Astrocyte (in vitro differentiated cells and primary cell): ENCODE results near the gene SF1. TPM values are rescaled to one million over a fixed set of nuclear protein-coding genes. Genes with fewer than 3 reads are reported as not detected.

Experiments
- DNase-seq: peaks from one replicate; pipeline ENCODE4 v3.0.0-alpha.2; 2010; ENCODE audit warnings: low read depth
- FAIRE-seq: peaks from 2 replicates; lab custom pipeline; 2011; peaks lifted over from hg19 to GRCh38; lab: Jason Lieb, UNC
- H2AFZ ChIP-seq: 2 replicates; pipeline ENCODE4 v1.6.0; 2012; ENCODE audit warnings: low read depth, low read length, inconsistent platforms
- H3K27ac ChIP-seq: 2 replicates; pipeline ENCODE4 v1.5.1; 2011; ENCODE audit warnings: low read depth, low read length, inconsistent platforms
- H3K27me3 ChIP-seq: 2 replicates; pipeline ENCODE4 v1.6.0; 2011; ENCODE audit warnings: low read length, inconsistent platforms; ENCODE audit not compliant: insufficient read depth
- H3K36me3 ChIP-seq: 2 replicates; pipeline ENCODE4 v1.5.1; 2011; ENCODE audit warnings: low read length, inconsistent platforms; ENCODE audit not compliant: insufficient read depth
- H3K4me1 ChIP-seq: 2 replicates; pipeline ENCODE4 v1.5.1; 2011; ENCODE audit warnings: low read length, inconsistent platforms; ENCODE audit not compliant: insufficient read depth
- H3K4me2 ChIP-seq: 2 replicates; pipeline ENCODE4 v1.6.0; 2012; ENCODE audit warnings: low read length, inconsistent platforms
- H3K4me3 ChIP-seq: 2 replicates; pipeline ENCODE4 v1.5.1; 2011; ENCODE audit warnings: low read depth, mild to moderate bottlenecking, low read length, inconsistent platforms; ENCODE audit not compliant: insufficient read depth
- H3K79me2 ChIP-seq: 2 replicates; pipeline ENCODE4 v1.6.0; 2012; ENCODE audit warnings: mild to moderate bottlenecking, low read length, inconsistent platforms; ENCODE audit not compliant: insufficient read depth
- H3K9ac ChIP-seq: 2 replicates; pipeline ENCODE4 v1.6.0; 2012; ENCODE audit warnings: mild to moderate bottlenecking, low read length, inconsistent platforms
- H3K9me3 ChIP-seq: 2 replicates; pipeline ENCODE4 v1.5.1; 2012; ENCODE audit warnings: low read depth, mild to moderate bottlenecking, low read length, inconsistent platforms; ENCODE audit not compliant: insufficient read depth
- H4K20me1 ChIP-seq: 2 replicates; pipeline ENCODE4 v1.6.0; 2012; ENCODE audit warnings: low read length, inconsistent platforms; ENCODE audit not compliant: insufficient read depth
- H3K27ac Mint-ChIP-seq: one replicate; pipeline ENCODE4 v1.8.0; 2021; ENCODE audit warnings: mild to moderate bottlenecking, mixed read lengths; ENCODE audit not compliant: unreplicated experiment
- H3K27me3 Mint-ChIP-seq: one replicate; pipeline ENCODE4 v1.8.0; 2021; ENCODE audit warnings: low read depth, mixed read lengths; ENCODE audit not compliant: unreplicated experiment
- H3K36me3 Mint-ChIP-seq: one replicate; pipeline ENCODE4 v1.8.0; 2021; ENCODE audit warnings: low read depth, mixed read lengths; ENCODE audit not compliant: unreplicated experiment
- H3K4me1 Mint-ChIP-seq: one replicate; pipeline ENCODE4 v1.8.0; 2021; ENCODE audit warnings: low read depth, mixed read lengths; ENCODE audit not compliant: unreplicated experiment
- H3K4me3 Mint-ChIP-seq: one replicate; pipeline ENCODE4 v1.8.0; 2021; ENCODE audit warnings: mild to moderate bottlenecking, moderate library complexity, mixed read lengths; ENCODE audit not compliant: unreplicated experiment
- H3K9me3 Mint-ChIP-seq: one replicate; pipeline ENCODE4 v1.8.0; 2021; ENCODE audit warnings: mild to moderate bottlenecking, mixed read lengths; ENCODE audit not compliant: unreplicated experiment
- CTCF ChIP-seq: IDR thresholded peaks from 2 replicates; pipeline ENCODE4 v1.5.1; 2011; ENCODE audit warnings: low read depth, mild to moderate bottlenecking, inconsistent platforms, low read length, moderate library complexity; ENCODE audit not compliant: insufficient read depth
- EZH2 ChIP-seq: IDR thresholded peaks from 2 replicates; pipeline ENCODE4 v1.6.1; 2012; ENCODE audit warnings: mild to moderate bottlenecking, low read length, inconsistent platforms; ENCODE audit not compliant: insufficient read depth
- total RNA-seq: library from RNA; stranded (reverse); gene quantifications from 2 replicates; pipeline ENCODE4 v1.2.1, GENCODE V29; 2021

Gene SF1
- total RNA-seq, 1 donor from 2014 or later: 215 TPM

GRCh38 chr11:64753380-64754123 is 24.8 kb downstream of the SF1 start:
- H3K4me3 Mint-ChIP-seq: no peak overlapping the region
- H3K27me3 ChIP-seq: no peaks in the 10 kb centered on the region

GRCh38 chr11:64753019-64753379 is 25.3 kb downstream of the SF1 start:
- Histone ChIP-seq H3K4me1 (no peaks in the 10 kb centered on the region), H3K9ac (no peak overlapping the region), H3K9me3 (no peaks in the 10 kb centered on the region), H3K36me3 (no peaks in the 10 kb centered on the region), H3K4me2 (no peak overlapping the region), H3K79me2 (no peaks in the 10 kb centered on the region), H3K27ac (no peak overlapping the region), H2AFZ (no peak overlapping the region), H3K27me3 (no peaks in the 10 kb centered on the region), H3K4me3 (no peak overlapping the region), H4K20me1 (no peaks in the 10 kb centered on the region)
- peaks cover 9% of the 10 kb centered on the region for H3K36me3 Mint-ChIP-seq
- H3K9me3 Mint-ChIP-seq: no peaks in the 10 kb centered on the region
- H3K27ac Mint-ChIP-seq: no peak overlapping the region
- TF ChIP-seq CTCF: no peak
- DNase-seq (no peak), FAIRE-seq (no peak)
- no peak overlapping the region for H3K4me3 Mint-ChIP-seq
- H3K27me3 Mint-ChIP-seq: peaks cover 17% of the 10 kb centered on the region
- no peaks in the 10 kb centered on the region for H3K4me1 Mint-ChIP-seq

More at GRCh38 chr11:64753380-64754123, 24.8 kb downstream of the SF1 start:
- Histone ChIP-seq H3K4me3 (no peak overlapping the region), H3K36me3 (no peaks in the 10 kb centered on the region), H3K9ac (no peak overlapping the region), H2AFZ (no peak overlapping the region), H3K4me2 (no peak overlapping the region), H3K79me2 (no peaks in the 10 kb centered on the region), H3K9me3 (no peaks in the 10 kb centered on the region), H4K20me1 (no peaks in the 10 kb centered on the region), H3K4me1 (no peaks in the 10 kb centered on the region), H3K27ac (no peak overlapping the region)
- H3K27me3 Mint-ChIP-seq: peaks cover 17% of the 10 kb centered on the region
- DNase-seq (no peak), FAIRE-seq (no peak)
- no peaks in the 10 kb centered on the region for H3K4me1 Mint-ChIP-seq
- no peaks in the 10 kb centered on the region for H3K9me3 Mint-ChIP-seq
- H3K27ac Mint-ChIP-seq: no peak overlapping the region
- H3K36me3 Mint-ChIP-seq: peaks cover 9% of the 10 kb centered on the region
- no peak for TF ChIP-seq EZH2
- TF ChIP-seq CTCF: no peak
